ENCODE measurements around the gene FGF1.
A peak's percentile ranks its signal among the peaks of the same experiment; 100 is the strongest.

The FGF1 gene

GRCh38 chr5:142642427-142642826, 43.5 kb downstream of the FGF1 start:
- no peak for DNase-seq (ENCODE audit: low read depth)

DNA sequence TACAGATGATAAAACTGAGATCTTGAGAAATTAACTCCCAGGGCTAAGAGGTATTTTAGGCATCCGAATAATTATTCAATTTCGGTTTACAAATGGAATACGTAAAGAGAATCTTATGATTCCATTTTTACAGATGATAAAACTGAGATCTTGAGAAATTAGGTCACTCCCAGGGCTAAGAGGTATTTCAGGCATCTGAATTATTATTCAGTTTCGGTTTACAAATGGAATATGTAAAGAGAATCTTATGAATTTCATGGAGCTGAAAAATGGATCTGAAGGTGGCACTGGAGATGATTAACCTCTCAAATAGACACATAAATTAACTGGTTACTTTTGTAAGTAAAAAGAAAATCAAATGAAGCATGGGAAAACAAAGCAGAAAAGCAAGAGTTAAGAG, 44.2 kb downstream of the FGF1 start:
- no peak for DNase-seq (ENCODE audit: low read depth)

GRCh38 chr5:142640316-142641005, 45.4 kb downstream of the FGF1 start:
- no peak for DNase-seq (ENCODE audit: low read depth)

- DNase-seq (ENCODE audit: low read depth) = no peak
These were observed 46.4 kb downstream of the FGF1 start for GRCh38 chr5:142639455-142639854.

- DNase-seq (ENCODE audit: low read depth) = no peak
These were observed 48.0 kb downstream of the FGF1 start for GRCh38 chr5:142637871-142638270.

GRCh38 chr5:142636698-142637324, 49.1 kb downstream of the FGF1 start:
- no peak for DNase-seq (ENCODE audit: low read depth)

DNA sequence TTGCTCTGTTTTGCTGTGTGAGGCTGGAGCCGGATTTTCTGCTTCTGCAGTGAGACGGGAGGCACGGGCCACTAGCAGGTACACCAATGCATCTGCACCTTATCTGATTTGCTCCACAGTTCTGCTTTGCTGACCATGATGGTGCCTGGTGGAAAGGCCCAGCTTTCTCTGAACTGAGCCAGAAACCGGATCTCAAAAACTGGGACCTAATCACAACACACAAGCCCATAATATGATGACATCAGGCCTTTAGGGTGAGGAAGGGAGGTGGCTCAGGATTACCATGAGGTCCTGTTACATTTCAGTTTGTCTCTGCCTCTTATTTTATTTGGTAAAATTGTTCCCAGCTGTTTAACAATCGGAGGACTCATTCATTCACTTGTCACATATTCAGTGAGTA, 49.8 kb downstream of the FGF1 start:
- DNase-seq (ENCODE audit: low read depth) = no peak

GRCh38 chr5:142634216-142635011, 51.5 kb downstream of the FGF1 start:
- no peak for DNase-seq (ENCODE audit: low read depth)

DNA sequence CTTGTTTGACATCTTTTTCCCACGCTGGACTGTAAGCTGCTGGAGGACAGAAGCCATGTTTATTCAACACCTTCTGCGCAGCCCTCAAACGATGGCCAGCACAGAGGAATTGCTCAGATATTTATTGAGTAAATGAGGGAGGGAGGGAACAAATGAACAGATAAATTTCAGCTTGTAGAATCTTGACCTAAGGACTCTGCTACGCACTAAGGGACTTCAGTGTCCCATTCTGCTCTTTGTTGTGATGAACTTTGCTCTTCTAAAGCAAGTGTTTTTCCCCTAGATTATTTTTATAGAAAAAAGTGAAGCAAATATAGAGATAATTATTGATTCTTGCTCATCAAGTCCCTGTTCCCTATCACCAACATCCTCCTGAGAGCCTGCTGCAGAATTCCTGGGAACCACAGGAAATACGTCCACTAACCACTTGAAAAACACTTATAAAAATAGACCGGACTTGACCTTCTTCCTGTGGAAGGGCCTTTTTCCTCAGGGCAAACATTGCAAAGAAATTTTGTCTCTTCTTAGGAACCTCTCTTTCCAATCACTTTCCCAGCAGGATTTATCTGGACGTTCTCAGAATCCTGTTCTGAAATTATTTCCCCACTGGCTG, 54.9 kb downstream of the FGF1 start:
- DNase-seq (ENCODE audit: low read depth) = no peak

DNA sequence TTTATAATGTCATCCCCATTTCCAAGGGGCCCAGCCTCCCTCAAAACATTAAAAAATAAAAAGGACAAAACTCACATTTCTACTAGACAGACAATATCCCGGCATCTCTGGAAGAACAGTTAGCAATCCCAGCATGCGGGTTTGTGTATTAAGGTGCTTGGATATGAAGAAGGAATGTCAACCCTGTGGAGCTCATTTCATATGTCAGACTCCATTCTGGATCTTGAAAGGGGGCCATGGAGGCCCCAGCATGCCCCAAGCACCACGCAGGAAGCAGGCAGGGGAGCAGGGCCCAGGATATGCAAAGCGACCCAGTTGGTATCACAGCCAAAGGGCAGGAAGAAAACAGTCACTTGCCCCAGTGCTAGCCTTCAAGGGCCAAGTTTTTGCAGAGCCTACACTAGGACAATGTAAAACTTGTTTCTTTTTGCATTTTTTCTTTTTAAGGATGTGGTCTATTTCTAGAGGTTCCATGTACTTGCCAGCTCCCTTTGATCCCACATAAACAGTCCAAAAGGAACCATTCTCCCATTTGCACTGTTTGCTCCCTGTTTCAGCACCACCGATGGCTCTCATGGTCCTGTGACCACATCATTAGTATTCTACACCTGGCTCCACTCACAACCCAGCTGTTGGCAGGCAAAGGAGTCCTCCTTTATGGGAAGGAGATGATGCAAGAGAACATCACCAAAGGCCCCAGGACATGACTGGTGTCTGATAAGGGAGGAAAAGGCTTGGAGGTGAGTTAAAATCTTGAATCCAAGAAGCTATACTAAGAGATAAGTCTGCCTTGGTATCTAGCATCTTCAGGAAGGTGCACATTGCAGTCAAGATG, 58.3 kb downstream of the FGF1 start:
- no peak for DNase-seq (ENCODE audit: low read depth)

GRCh38 chr5:142626786-142627185, 59.1 kb downstream of the FGF1 start:
- no peak for DNase-seq (ENCODE audit: low read depth)

- DNase-seq (ENCODE audit: low read depth) = no peak
These were observed 59.8 kb downstream of the FGF1 start for GRCh38 chr5:142626099-142626498.

GRCh38 chr5:142621227-142621626, 64.7 kb downstream of the FGF1 start:
- DNase-seq (ENCODE audit: low read depth) = no peak

DNA sequence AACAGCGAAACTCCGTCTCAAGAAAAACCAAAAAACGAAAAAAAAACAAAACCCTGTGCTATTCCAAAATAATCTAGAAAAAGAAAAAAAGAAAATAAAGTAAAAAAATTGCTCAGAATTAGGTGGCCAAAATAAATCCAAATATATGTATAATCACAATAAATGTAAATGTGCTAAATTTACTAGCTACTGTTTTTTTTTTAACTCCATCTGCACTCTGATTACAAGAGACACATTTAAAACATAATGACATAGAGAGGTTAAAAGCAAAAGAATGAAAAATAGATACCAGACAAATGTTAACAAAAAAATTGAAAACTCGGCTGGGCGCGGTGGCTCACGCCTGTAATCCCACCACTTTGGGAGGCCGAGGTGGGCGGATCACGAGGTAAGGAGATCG, 66.1 kb downstream of the FGF1 start:
- DNase-seq (ENCODE audit: low read depth) = no peak

DNA sequence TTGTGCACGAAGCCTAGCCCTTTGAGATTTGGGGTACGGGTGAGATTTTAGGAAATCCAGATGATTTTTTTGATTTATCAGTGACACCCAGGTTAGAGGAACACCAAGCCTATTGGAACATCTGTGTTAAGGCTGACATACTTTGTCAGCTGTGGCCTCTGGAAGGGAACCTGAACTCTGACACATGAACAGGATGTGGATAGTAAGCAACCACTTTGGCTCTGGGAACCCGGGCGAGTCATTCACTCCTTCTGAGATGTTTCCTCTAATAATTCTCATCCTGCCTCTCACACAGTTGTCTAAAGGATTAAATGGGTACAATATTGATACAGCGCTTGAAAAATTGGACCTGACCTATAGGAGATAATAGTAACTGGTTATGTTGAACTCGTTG, 67.8 kb downstream of the FGF1 start:
- DNase-seq (ENCODE audit: low read depth) = no peak

DNA sequence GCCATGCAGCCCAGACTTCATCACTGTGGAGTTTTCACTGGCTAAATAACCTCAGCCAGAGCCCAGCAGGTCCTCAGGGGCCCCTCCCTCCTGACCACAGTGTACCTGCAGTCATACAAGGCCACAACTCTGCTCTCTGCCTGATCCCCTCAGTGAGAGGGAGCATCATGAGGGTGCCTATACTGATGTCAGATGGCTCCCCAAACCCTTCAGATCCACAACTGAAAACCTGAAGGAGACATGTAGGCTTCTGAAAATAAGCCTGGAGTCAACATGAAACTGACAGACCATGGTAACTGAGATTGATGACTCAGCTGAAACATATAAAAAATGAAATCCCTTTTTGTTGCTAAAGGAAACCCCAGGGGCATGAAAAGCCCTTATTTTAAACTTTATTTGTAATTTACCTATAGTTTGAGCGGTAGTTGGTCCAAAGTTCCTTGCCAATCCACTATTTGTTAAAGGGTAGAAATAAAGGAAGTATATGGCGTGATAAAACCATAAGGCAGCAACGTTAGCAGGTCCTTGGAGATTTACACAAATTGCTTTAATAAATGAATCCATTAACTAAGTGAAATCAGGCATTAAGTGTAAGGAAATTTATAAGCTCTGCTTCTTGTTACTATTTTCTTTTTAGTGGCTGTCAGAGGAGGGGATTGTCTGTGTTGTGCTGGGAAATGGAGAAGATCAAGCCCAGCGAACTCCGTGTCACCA, 68.3 kb downstream of the FGF1 start:
- peak; percentile 18 for DNase-seq (ENCODE audit: low read depth)

DNA sequence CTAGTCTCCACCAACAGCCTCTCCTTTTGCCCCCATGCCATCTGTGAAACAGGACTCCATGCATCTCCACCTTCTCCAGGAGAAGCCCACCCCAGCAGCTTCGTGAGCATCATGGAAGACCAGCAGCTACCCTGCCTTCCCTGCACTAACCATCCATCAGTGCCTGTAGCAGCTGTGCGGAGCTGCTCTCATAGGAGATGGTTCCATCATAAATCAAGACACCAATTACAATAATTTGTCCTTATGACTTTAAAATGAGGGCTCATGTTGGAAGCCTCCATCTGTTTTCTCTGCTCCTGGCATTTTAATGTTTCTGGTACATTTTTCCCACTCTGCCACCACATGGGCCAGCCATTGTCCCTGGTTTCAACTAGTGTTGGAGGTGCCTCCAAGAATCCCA, 69.9 kb downstream of the FGF1 start:
- no peak for DNase-seq (ENCODE audit: low read depth)

DNA sequence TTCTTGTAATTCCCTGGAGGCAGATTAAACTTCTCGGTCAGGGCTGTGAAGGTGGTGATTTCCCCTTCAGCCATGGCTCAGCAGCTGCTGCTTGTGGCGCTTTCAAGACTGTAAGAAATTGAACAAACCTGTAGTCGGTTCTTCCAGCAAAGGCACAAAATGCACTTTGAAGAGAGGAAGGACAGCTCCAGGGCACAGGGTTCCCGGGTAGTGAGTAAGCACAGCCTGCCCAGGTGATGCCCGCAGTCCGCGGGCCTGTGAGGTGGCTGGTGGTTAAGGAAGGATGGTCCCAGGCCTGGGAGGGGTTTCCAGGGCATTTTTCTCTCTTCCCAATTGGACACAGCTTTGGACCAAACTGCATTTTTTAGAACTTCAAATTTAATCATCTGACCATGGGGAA, 71.8 kb downstream of the FGF1 start:
- DNase-seq (ENCODE audit: low read depth) = no peak

DNA sequence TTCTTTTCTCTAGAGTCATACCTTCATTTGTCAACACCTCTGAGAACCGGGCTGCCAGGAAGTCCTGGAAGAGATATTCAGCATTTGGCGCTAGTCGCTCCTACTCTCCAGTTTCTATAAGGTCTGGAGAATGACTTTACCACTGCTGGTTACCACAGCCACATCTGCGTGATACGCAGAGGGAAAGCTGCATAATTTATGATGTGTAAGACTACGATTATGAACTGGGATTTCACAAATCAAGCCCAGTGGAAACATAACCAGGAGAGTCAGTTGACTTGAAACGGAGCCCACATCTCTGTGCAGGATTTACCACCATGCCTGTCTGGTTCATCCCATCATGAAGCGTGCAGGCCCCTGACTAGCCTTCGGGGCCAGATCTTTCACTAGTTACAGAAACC, 72.6 kb downstream of the FGF1 start:
- DNase-seq (ENCODE audit: low read depth) = no peak

DNA sequence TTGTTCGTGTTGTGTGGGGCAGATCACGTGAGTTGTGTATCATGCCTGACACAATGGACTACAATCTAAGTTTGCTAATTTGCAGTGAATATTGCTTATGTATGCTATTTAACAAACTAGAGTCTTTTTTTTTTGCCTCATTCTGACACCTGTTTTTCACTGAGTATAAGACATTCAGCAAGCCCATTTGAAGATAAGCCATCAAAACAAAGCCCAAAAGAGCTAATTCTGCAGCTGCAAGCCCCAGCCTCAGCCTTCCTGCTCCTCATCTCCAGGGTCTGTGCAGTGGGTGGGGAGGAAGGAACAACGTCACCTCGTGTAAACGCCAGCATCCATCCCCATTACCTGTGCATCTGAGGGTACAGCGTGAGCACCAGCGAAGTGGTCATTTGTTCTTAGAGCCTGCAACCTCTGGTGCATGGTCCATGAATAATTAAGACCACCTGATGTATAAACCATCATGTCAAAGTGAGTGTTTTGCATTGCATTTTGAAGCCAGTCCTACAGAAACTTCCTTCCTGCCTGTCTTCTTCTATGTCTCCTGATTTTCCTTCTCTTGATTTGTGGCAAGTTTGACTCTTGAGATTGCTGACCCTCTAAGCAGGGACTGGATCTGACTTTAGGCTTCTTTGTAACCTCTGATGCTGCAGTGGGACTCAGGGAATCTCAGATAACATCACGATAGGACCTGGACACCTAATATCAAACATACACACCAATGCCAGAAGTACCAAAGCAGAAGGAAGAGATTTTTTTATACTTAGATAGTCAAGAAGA, 73.2 kb downstream of the FGF1 start:
- DNase-seq (ENCODE audit: low read depth) = no peak

Data from activated T-cell treated with anti-CD3 and anti-CD28 coated beads for 48 hours (primary cell).